Measurements from ENCODE around the gene CCDC159. TPM values are rescaled to one million over a fixed set of nuclear protein-coding genes. Genes with fewer than 3 reads are reported as not detected.
A peak's percentile ranks its signal among the peaks of the same experiment; 100 is the strongest.

Gene CCDC159
- polyA plus RNA-seq, 1 of the 3 experiments (the other 2 are of a cell fraction) = 25.2 TPM

GRCh38 chr19:11338569-11339253 lies 7.6 kb upstream of the CCDC159 start:
- Histone ChIP-seq H3K27ac (ENCODE audit: low read depth in 2 of 2, low read length in 1 of 2) (peak overlapping the region in 1 of 2 experiments; percentile 66; a peak in 1 of 4 replicates), H3K4me2 (peak overlapping the region; percentile 99), H3K4me1 (ENCODE audit: control insufficient read depth in 1 of 2, insufficient read depth in 2 of 2, low read depth in 1 of 2, low read length in 1 of 2) (peaks cover 0 to 13% of the 10 kb centered on the region in 2 experiments; a peak in 1 of 4 replicates), H3K27me3 (ENCODE audit: insufficient read depth) (no peaks in the 10 kb centered on the region), H2AFZ (ENCODE audit: low read depth) (peak overlapping the region; percentile 97; the same call in 1 of the 2 replicates), H3K79me2 (ENCODE audit: insufficient read depth) (no peaks in the 10 kb centered on the region), H4K20me1 (ENCODE audit: insufficient read depth) (peaks cover 2% of the 10 kb centered on the region; the same call in 1 of the 2 replicates), H3F3A (replicated peaks; ENCODE audit: insufficient read depth) (peaks cover under 1% of the 10 kb centered on the region), H3K9me3 (no peaks in the 10 kb centered on the region), H3K36me3 (replicated peaks in 1 of 2; ENCODE audit: control insufficient read depth in 1 of 2, insufficient read depth in 2 of 2, low read length in 1 of 2) (peaks cover 14% of the 10 kb centered on the region in 2 experiments), H3K9me2 (no peaks in the 10 kb centered on the region), H3K4me3 (ENCODE audit: low read depth in 2 of 2, low read length in 1 of 2) (peak overlapping the region; percentile 66 to 88), H3K9ac (peak overlapping the region; percentile 78)
- peak; percentile 9 for DNase-seq
- ChIA-PET POLR2A (interaction anchor here (0.5 to 4.2 kb wide), 5 partner anchors 12 to 1444 kb away, joined by 3 to 17 read pairs (median 4); no protein-coding TSS in a partner anchor), CTCF (interaction anchor here (0.9 to 2.8 kb wide), 8 partner anchors 13 to 144 kb away, joined by 3 to 16 read pairs (median 4); partner anchors contain the start of genes ANGPTL8, EPOR and ODAD3)
- WGBS (ENCODE audit: low lambda C conversion rate) = 30% methylated on average over 15 of the region's 21 CpGs
- TF ChIP-seq, protein P1, sequence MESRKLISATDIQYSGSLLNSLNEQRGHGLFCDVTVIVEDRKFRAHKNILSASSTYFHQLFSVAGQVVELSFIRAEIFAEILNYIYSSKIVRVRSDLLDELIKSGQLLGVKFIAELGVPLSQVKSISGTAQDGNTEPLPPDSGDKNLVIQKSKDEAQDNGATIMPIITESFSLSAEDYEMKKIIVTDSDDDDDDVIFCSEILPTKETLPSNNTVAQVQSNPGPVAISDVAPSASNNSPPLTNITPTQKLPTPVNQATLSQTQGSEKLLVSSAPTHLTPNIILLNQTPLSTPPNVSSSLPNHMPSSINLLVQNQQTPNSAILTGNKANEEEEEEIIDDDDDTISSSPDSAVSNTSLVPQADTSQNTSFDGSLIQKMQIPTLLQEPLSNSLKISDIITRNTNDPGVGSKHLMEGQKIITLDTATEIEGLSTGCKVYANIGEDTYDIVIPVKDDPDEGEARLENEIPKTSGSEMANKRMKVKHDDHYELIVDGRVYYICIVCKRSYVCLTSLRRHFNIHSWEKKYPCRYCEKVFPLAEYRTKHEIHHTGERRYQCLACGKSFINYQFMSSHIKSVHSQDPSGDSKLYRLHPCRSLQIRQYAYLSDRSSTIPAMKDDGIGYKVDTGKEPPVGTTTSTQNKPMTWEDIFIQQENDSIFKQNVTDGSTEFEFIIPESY (IDR thresholded peaks at IDR 0.05; ENCODE audit: borderline replicate concordance, low read depth) = no peak
- TF ChIP-seq TEAD4 (IDR thresholded peaks at IDR 0.05; ENCODE audit: borderline replicate concordance, insufficient read depth) (no peak), FOSL2 (IDR thresholded peaks at IDR 0.05; ENCODE audit: borderline replicate concordance, low read depth) (no peak), REST (IDR thresholded peaks at IDR 0.05; ENCODE audit: low read depth, low read length) (no peak), NRF1 (IDR thresholded peaks at IDR 0.05; ENCODE audit: low read depth, low read length) (no peak), RXRA (IDR thresholded peaks at IDR 0.05; ENCODE audit: borderline replicate concordance, low read depth) (no peak), MEF2A (IDR thresholded peaks at IDR 0.05; ENCODE audit: borderline replicate concordance, low read depth) (no peak), PBX3 (IDR thresholded peaks at IDR 0.05) (no peak), MXI1 (IDR thresholded peaks at IDR 0.05; ENCODE audit: low read depth, low read length) (no peak), FOXM1 (IDR thresholded peaks at IDR 0.05; ENCODE audit: low read depth) (no peak), POLR2AphosphoS5 (IDR thresholded peaks at IDR 0.05; ENCODE audit: low read depth, low read length) (no peak), IRF3 (IDR thresholded peaks at IDR 0.05; ENCODE audit: low read depth, low read length) (no peak), ELF1 (IDR thresholded peaks at IDR 0.05) (no peak), RCOR1 (IDR thresholded peaks at IDR 0.05; ENCODE audit: low read length) (no peak), NFIC (IDR thresholded peaks at IDR 0.05; ENCODE audit: borderline replicate concordance) (no peak), EZH2phosphoT487 (IDR thresholded peaks at IDR 0.05; ENCODE audit: borderline replicate concordance, low read depth) (no peak)
